GM19193 (cell line): ENCODE measurements around the gene PLAAT3.

Experiments
- POLR2A ChIP-seq: IDR thresholded peaks from 4 replicates; pipeline ENCODE4 v1.6.1; 2011; ENCODE audit not compliant: insufficient read depth, insufficient read length; ENCODE audit errors: extremely low read depth

PLAAT3 gene

DNA sequence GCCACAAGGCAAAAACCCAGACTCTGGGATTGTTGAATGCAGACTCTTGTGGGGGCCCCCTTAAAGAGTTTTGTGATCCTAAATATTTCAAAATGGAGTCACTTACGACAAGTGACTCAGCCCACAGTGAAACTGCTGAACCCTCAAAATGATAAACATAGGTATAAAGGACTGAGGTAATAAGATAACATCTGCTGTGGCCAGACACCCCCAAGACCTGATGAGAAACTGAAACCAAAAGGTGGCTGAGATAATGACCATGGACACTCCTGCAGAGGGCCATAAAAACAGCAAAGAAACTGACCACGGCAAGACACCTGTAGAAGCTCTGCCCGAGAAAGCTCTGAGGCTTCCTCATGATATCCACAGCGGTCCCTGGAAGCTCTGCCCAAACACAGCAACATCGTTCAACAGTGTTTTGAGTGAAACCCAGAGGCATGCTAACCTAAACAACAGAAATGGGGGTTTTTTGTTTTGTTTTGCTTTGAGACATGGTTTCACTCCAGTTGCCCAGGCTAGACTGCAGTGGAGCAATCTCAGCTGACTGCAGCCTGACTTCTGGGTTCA is 79.3 kb downstream of the PLAAT3 start:
- no peak for TF ChIP-seq POLR2A

DNA sequence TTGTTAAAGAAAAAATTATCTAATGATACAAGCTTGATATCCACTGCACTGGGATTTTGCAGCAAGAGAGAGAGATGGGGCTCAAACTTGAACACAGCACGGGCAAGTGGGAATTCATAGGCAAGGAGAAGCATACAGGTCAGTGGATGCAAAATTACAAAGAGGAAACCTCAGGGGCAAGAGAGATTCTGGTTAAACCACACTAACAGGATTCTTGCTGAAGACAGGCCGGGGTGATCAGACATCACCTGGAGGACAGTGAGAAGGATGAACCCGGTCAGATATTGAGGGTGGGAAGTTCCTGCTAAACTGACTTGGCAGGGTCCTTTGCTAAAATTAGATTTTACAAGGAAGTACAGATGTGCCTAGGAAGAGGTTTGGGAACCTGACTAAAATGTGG is 80.2 kb downstream of the PLAAT3 start:
- no peak for TF ChIP-seq POLR2A

DNA sequence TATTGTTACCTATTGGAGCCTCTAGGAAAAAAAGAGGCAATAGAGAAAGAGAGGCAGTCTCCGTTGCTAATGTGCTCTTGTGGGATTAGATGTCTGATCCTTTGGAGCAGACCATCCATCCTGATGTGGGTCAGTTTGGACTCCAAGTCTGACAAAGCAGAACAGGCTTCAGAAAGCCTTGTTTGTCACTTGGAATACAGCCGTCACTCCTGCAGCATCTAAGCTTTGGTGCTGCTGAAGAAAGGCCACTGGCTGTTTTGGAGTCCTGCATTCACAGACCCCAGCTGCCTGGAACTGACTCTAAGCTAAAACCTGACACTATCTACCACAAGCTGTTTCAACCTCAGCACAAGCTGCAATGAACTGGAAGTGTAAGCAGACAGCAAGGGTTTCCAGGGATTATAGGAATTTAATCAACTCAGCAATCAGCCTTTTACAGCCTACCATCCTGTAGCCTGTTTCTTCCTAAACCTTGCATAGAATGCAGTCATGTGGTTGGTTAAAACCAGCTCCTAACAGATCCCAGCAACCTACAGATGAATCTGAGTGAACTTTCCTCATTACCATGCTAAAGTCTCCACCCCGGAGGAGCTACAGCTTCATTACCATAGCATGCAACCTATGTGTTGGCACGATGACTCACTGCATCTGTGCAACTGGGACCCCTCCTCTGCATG is 81.3 kb downstream of the PLAAT3 start:
- TF ChIP-seq POLR2A: no peak

DNA sequence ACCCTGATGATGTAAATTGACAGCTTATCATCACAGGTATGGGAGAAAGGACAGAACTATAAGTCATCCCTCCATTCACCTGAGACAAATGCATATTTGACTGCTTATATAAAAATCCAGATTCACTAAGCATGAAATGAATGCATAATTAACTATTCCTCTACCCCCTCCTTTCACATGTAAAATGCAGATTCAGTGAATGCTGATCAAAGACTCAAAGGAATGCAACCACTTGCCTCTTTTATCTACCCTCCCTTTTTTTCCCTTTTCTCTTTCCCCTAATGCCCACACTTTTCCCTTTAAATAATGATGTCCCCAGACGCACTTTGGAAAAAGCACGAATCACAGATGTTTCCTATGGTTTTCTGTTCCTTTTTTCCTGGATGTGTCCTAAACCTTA is 82.1 kb downstream of the PLAAT3 start:
- no peak for TF ChIP-seq POLR2A

DNA sequence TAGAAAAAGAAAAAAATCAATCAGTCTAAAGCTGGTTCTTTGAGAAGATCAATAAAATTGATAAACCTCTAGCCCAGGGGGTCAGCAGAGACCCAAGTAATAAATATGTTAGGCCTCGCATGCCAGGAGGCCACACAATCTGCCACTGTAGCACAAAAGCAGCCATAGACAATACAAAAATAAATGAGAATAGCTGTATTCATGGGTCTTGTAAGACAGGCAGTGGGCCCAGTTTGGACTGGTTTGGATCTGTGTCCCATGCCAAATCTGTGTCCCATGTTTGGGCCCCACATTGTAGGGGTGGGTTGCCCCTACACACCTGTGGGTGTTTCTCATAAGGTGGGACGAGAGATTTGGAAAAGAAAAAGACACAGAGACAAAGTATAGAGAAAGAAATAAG is 84.2 kb downstream of the PLAAT3 start:
- TF ChIP-seq POLR2A: no peak

DNA sequence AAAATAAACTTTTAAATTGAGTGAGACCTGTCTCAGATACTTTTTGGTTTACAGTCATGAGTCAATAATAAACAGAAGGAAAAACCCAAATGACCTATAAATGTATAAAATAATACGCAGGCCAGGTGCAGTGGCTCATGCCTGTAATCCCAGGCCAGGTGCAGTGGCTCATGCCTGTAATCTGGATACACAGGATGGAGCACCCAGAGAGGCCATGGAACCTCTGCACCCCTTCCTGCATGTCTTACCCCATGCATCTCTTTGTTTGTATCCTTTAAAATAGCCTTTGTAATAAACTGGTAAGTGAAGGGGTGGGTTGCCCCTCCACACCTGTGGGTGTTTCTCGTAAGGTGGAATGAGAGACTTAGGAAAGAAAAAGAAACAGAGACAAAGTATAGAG is 86.6 kb downstream of the PLAAT3 start:
- no peak for TF ChIP-seq POLR2A
